WERI-Rb-1 (cell line): ENCODE measurements around the gene CST9.

Experiments used
- DNase-seq: peaks from one replicate; pipeline ENCODE4 v3.0.0-alpha.2; 2020
- H3K27ac ChIP-seq: fragments of 250-450 bp; sonication (Bioruptor Pico); 2 replicates; pipeline ENCODE4 v1.5.1; 2020; ENCODE audit warnings: mild to moderate bottlenecking, moderate library complexity
- H3K27me3 ChIP-seq: fragments of 250-450 bp; sonication (Bioruptor Pico); 2 replicates; pipeline ENCODE4 v1.5.1; 2021; ENCODE audit warnings: mild to moderate bottlenecking, low read depth, moderate library complexity; ENCODE audit not compliant: insufficient read depth, severe bottlenecking
- H3K36me3 ChIP-seq: fragments of 250-450 bp; sonication (Bioruptor Pico); 2 replicates; pipeline ENCODE4 v1.5.1; 2020; ENCODE audit warnings: mild to moderate bottlenecking, moderate library complexity
- H3K4me3 ChIP-seq: 2 replicates; pipeline ENCODE4 v1.5.1; 2011; ENCODE audit warnings: low read depth, mild to moderate bottlenecking, control low read depth, low read length
- H3K9me3 ChIP-seq: fragments of 250-450 bp; sonication (Bioruptor Pico); 2 replicates; pipeline ENCODE4 v1.5.1; 2021; ENCODE audit warnings: mild to moderate bottlenecking, moderate library complexity; ENCODE audit not compliant: severe bottlenecking
- CTCF ChIP-seq: IDR thresholded peaks from 2 replicates; pipeline ENCODE4 v1.5.1; 2011; ENCODE audit warnings: low read depth, mild to moderate bottlenecking, control low read depth, inconsistent platforms, low read length

CST9 gene

GRCh38 chr20:23605867-23606651, at the start of gene CST9:
Gene CST9 (minus strand): TSS chr20:23605917. CDS start chr20:23605864, 53 bp downstream.
- Histone ChIP-seq H3K27ac (no peak within 1 kb of the TSS), H3K27me3 (no peaks in the 10 kb centered on the region), H3K9me3 (no peaks in the 10 kb centered on the region), H3K4me3 (no peak within 1 kb of the TSS), H3K36me3 (no peaks in the 10 kb centered on the region)
- no peak for TF ChIP-seq CTCF
- DNase-seq: no peak

- no peak overlapping the region for H3K27ac ChIP-seq
- TF ChIP-seq CTCF: no peak
- no peak for DNase-seq
These were observed 49.0 kb upstream of the CST9 start for GRCh38 chr20:23654717-23655116.

GRCh38 chr20:23654000-23654399, 48.3 kb upstream of the CST9 start:
- Histone ChIP-seq H3K27me3 (no peaks in the 10 kb centered on the region), H3K9me3 (no peaks in the 10 kb centered on the region), H3K4me3 (no peak overlapping the region), H3K36me3 (no peaks in the 10 kb centered on the region), H3K27ac (peak overlapping the region; percentile 15; the same call in 1 of the 2 replicates)
- no peak for TF ChIP-seq CTCF
- DNase-seq: no peak

More at GRCh38 chr20:23654717-23655116, 49.0 kb upstream of the CST9 start:
- Histone ChIP-seq H3K36me3 (no peaks in the 10 kb centered on the region), H3K4me3 (no peak overlapping the region), H3K9me3 (no peaks in the 10 kb centered on the region), H3K27me3 (no peaks in the 10 kb centered on the region)

GRCh38 chr20:23653400-23653938, 47.8 kb upstream of the CST9 start:
- no peak for TF ChIP-seq CTCF
- no peak for DNase-seq
- Histone ChIP-seq H3K9me3 (no peaks in the 10 kb centered on the region), H3K27ac (0 out of 2 replicates have a peak overlapping the region, but pooled peaks have one; percentile 15), H3K27me3 (no peaks in the 10 kb centered on the region), H3K36me3 (no peaks in the 10 kb centered on the region), H3K4me3 (no peak overlapping the region)

GRCh38 chr20:23652926-23653325, 47.2 kb upstream of the CST9 start:
- no peak overlapping the region for H3K27ac ChIP-seq
- H3K4me3 ChIP-seq: no peak overlapping the region
- no peak for DNase-seq
- H3K27me3 ChIP-seq: no peaks in the 10 kb centered on the region
- no peaks in the 10 kb centered on the region for H3K9me3 ChIP-seq
- no peak for TF ChIP-seq CTCF
- H3K36me3 ChIP-seq: no peaks in the 10 kb centered on the region
